Prostate gland (tissue), 2 donors: ENCODE results near the gene PICALM. TPM values are rescaled to one million over a fixed set of nuclear protein-coding genes. Genes with fewer than 3 reads are reported as not detected.

Source experiments
- DNase-seq: peaks from one replicate; pipeline ENCODE4 v3.0.0-alpha.2; 2019; ENCODE audit warnings: low spot score
- H3K27ac ChIP-seq, 2 donors: fragments of 200-600 bp; sonication (generic); 2 replicates each; pipeline ENCODE4 v1.5.1; 2017 to 2019
- H3K27me3 ChIP-seq: fragments of 200-600 bp; sonication (generic); replicated peaks from 2 replicates; pipeline ENCODE4 v1.5.1; 2019; ENCODE audit not compliant: insufficient read depth
- H3K36me3 ChIP-seq, 2 donors: fragments of 200-600 bp; sonication (generic); 1 replicate in 1 of 2; 2 replicates in 1 of 2; pipeline versions ENCODE4 v1.5.1 to v1.8.1; 2017 to 2019
- H3K4me1 ChIP-seq: fragments of 200-600 bp; sonication (generic); replicated peaks from 2 replicates; pipeline ENCODE4 v1.5.1; 2019
- H3K4me3 ChIP-seq, 2 donors: fragments of 200-600 bp; sonication (generic); 2 replicates each; pipeline ENCODE4 v1.5.1; 2017 to 2019
- H3K9me3 ChIP-seq: fragments of 200-600 bp; sonication (generic); 2 replicates; pipeline ENCODE4 v1.5.1; 2017
- POLR2A ChIP-seq: fragments of 450-650 bp; IDR thresholded peaks from one replicate; pipeline ENCODE4 v1.6.1; 2016; ENCODE audit warnings: antibody characterized with exemption, mild to moderate bottlenecking
- POLR2AphosphoS5 ChIP-seq: sonication (generic); formaldehyde crosslinking; IDR thresholded peaks from one replicate; pipeline ENCODE4 v1.6.1; 2017; ENCODE audit warnings: antibody characterized with exemption
- WGBS: methylation state at CpG from one replicate; pipeline ENCODE4 v1.1.5; 2018; 5-methylcytosine and 5-hydroxymethylcytosine counted together
- intact Hi-C: fragments of 100-400 bp; cut with DNase I; formaldehyde crosslinking; loops from one replicate; pipeline ENCODE4 v1.14.2; 2022
- total RNA-seq, 2 donors: library from RNA; depleted of rRNA; stranded (reverse); fragments of >200 nt; gene quantifications; one replicate each; pipeline ENCODE4 v1.1.0, GENCODE V29; 2016
- TF ChIP-seq, protein P1 (sequence below), 4 experiments: fragments of 200-600 bp in 2 of 4; fragments of 450-650 bp in 2 of 4; sonication (generic) in 2 of 4; IDR thresholded peaks; 1 replicate in 3 of 4; 2 replicates in 1 of 4; pipeline ENCODE4 v1.5.1; 2016 to 2019; ENCODE audit warnings: antibody characterized with exemption in 4 of 4, mild to moderate bottlenecking in 2 of 4, moderate library complexity in 2 of 4

PICALM gene
- total RNA-seq, 2 donors from 2014 or later, result 144 to 206 TPM

DNA sequence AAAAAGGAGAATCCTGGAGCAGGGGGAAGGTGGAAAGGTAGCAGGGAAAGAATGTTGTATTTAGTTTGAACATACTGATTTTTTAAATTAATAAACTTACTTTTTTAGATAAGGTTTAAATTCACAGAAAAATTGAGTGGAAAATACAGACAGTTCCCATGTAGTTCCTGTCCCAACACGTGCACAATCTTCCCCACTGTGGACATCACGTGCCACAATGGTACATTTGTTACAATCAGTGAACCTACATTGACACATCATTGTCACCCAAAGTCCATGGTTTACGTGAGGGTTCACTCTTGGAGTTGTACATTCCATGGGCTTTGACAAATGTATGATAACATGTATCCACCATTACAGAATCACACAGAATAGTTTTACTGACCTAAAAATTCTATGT, 10.5 kb upstream of the PICALM start:
- TF ChIP-seq, protein P1, sequence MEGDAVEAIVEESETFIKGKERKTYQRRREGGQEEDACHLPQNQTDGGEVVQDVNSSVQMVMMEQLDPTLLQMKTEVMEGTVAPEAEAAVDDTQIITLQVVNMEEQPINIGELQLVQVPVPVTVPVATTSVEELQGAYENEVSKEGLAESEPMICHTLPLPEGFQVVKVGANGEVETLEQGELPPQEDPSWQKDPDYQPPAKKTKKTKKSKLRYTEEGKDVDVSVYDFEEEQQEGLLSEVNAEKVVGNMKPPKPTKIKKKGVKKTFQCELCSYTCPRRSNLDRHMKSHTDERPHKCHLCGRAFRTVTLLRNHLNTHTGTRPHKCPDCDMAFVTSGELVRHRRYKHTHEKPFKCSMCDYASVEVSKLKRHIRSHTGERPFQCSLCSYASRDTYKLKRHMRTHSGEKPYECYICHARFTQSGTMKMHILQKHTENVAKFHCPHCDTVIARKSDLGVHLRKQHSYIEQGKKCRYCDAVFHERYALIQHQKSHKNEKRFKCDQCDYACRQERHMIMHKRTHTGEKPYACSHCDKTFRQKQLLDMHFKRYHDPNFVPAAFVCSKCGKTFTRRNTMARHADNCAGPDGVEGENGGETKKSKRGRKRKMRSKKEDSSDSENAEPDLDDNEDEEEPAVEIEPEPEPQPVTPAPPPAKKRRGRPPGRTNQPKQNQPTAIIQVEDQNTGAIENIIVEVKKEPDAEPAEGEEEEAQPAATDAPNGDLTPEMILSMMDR (IDR thresholded peaks at IDR 0.05), result no peak
- TF ChIP-seq POLR2A, result no peak
- no peak for TF ChIP-seq POLR2AphosphoS5
- no peak overlapping the region for H3K4me3 ChIP-seq
- no peaks in the 10 kb centered on the region for H3K36me3 ChIP-seq
- no peaks in the 10 kb centered on the region for H3K27me3 ChIP-seq
- H3K4me1 ChIP-seq, result no peaks in the 10 kb centered on the region
- H3K9me3 ChIP-seq, result no peaks in the 10 kb centered on the region
- WGBS, result 78% methylated on average over 3 of the region's 3 CpGs
- DNase-seq, result no peak
- H3K27ac ChIP-seq, result no peak overlapping the region
- intact Hi-C loops, result no loop called here

DNA sequence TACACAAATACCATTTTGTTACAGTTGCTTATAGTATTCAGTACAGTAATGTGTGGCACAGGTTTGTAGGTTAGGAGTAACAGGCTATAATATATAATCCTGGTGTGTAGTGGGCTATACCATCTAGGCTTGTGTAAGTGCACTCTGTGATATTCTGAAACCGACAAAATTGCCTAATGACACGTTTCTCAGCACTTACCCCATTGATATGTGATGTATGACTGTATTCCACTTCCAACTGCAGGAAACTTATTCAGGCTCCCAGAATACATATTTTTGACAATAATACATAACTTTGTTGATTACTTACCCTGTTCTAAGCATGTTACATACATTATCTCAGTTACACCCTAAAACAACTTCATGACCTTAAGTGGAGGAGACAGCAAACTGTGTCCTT, 5.1 kb upstream of the PICALM start:
- Histone ChIP-seq H3K27me3 (no peaks in the 10 kb centered on the region), H3K9me3 (no peaks in the 10 kb centered on the region), H3K4me1 (no peaks in the 10 kb centered on the region), H3K4me3 (no peak overlapping the region), H3K36me3 (no peaks in the 10 kb centered on the region), H3K27ac (no peak overlapping the region)
- 86% methylated on average over 2 of the region's 2 CpGs for WGBS
- intact Hi-C loops, result loop anchor here (5.0 kb wide), 1 partner anchor 43 kb away; no protein-coding TSS in a partner anchor
- DNase-seq, result no peak
- TF ChIP-seq POLR2A, result no peak
- TF ChIP-seq, protein P1 (IDR thresholded peaks at IDR 0.05), result no peak
- TF ChIP-seq POLR2AphosphoS5, result no peak

DNA sequence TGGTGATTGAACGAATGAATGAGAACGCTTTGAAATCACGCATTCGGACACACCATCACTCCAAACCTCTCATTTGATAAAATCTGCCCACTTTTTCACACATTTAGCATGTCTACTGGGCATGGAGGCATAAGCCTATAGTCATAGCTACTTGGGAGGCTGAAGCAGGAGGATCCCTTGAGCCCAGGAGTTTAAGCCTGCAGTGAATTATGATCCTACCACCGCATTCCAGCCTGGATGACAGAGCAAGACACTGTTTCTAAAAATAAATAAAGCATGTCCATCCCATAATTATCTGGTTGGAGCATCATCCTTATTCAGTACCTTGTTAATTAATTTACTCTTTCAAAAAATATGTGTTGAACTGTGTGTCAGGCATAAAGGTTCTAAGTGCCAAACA, 3.3 kb upstream of the PICALM start:
- no peaks in the 10 kb centered on the region for H3K9me3 ChIP-seq
- no peaks in the 10 kb centered on the region for H3K4me1 ChIP-seq
- intact Hi-C loops, result loop anchor here (5.0 kb wide), 1 partner anchor 45 kb away; no protein-coding TSS in a partner anchor
- no peaks in the 10 kb centered on the region for H3K27me3 ChIP-seq
- no peak overlapping the region for H3K4me3 ChIP-seq
- no peak for TF ChIP-seq POLR2AphosphoS5
- TF ChIP-seq, protein P1 (IDR thresholded peaks at IDR 0.05), result no peak
- TF ChIP-seq POLR2A, result no peak
- no peak overlapping the region for H3K27ac ChIP-seq
- H3K36me3 ChIP-seq, result no peaks in the 10 kb centered on the region
- WGBS, result 94% methylated on average over 5 of the region's 5 CpGs
- no peak for DNase-seq

DNA sequence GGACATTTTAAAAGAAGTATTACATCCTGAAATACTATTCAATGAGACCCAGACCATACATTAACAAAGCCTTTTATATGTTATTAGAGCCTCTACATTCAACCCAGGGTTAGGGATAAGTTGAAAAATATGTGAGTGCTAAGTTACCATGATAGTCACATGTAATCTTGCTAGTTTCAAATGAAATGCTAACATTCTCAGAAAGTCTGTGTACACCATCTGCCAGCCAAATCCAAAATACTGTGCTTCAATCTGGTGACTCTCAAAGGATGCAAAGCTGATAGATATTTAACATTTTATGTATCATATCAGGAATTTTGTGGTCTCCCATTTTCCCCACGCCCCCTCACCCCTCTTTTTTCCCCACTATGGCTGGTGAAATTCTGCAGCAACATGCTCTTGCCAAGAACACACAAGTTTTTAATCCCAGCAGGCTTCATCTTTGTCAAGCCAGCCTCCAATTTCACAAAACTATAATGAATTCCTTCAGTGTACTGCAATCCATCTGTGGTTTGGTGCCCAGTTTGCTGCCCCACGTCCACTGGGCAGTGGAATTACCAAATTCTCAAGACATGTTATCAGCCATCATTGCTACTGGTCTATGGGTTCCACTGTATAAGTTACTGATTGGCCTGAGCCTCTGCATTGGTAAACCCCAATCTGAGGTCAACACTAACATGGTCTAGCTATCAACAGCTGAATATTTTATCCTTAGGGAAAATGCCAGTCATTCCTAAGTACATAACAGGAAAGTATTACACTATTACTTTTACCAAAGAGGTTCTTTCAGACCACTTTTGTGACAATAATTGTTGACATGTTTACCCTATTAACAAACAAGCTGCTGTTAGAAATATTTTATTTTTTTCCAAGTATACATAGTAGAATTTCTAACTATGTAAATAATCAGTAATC, 1.5 kb upstream of the PICALM start:
- no peak for TF ChIP-seq POLR2AphosphoS5
- TF ChIP-seq, protein P1 (IDR thresholded peaks at IDR 0.05), result no peak
- TF ChIP-seq POLR2A, result no peak

More for the DNA sequence above, 1.5 kb upstream of the PICALM start:
- no peaks in the 10 kb centered on the region for H3K36me3 ChIP-seq
- no peaks in the 10 kb centered on the region for H3K4me1 ChIP-seq
- 75% methylated on average over 2 of the region's 2 CpGs for WGBS
- no peak for DNase-seq
- H3K4me3 ChIP-seq, result no peak overlapping the region
- no peaks in the 10 kb centered on the region for H3K9me3 ChIP-seq
- intact Hi-C loops, result loop anchor here (5.0 kb wide), 1 partner anchor 47 kb away; no protein-coding TSS in a partner anchor
- peak overlapping the region; percentile 94 to 95 for H3K27ac ChIP-seq
- H3K27me3 ChIP-seq, result no peaks in the 10 kb centered on the region
